HCT116 (cell line): Measurements from ENCODE around the gene AUP1.
A peak's percentile ranks its signal among the peaks of the same experiment; 100 is the strongest.

Source experiments
- EZH2 ChIP-seq: fragments of 200-600 bp; sonication (generic); IDR thresholded peaks from 2 replicates; pipeline ENCODE4 v1.6.1; 2017; ENCODE audit warnings: antibody characterized with exemption, mixed run types
- EZH2phosphoT487 ChIP-seq: fragments of 200-600 bp; IDR thresholded peaks from 2 replicates; pipeline ENCODE4 v1.6.1; 2018; ENCODE audit warnings: antibody characterized with exemption, borderline replicate concordance
- JUND ChIP-seq: IDR thresholded peaks from 2 replicates; pipeline ENCODE4 v1.6.1; 2012
- MAX ChIP-seq: IDR thresholded peaks from 2 replicates; pipeline ENCODE4 v1.6.1; 2012
- POLR2A ChIP-seq: IDR thresholded peaks from 2 replicates; pipeline ENCODE4 v1.7.0; 2011; ENCODE audit warnings: borderline replicate concordance; ENCODE audit not compliant: insufficient read depth, insufficient read length; ENCODE audit errors: extremely low read depth
- POLR2AphosphoS5 ChIP-seq: IDR thresholded peaks from 2 replicates; pipeline ENCODE4 v1.6.1; 2011; ENCODE audit warnings: mild to moderate bottlenecking, low read depth, low read length, moderate library complexity
- RAD21 ChIP-seq: IDR thresholded peaks from 2 replicates; pipeline ENCODE4 v1.6.1; 2012; ENCODE audit warnings: low read depth, mild to moderate bottlenecking
- SIN3A ChIP-seq: IDR thresholded peaks from 2 replicates; pipeline ENCODE4 v1.6.1; 2012; ENCODE audit warnings: low read depth
- YY1 ChIP-seq: IDR thresholded peaks from 2 replicates; pipeline ENCODE4 v1.6.1; 2011; ENCODE audit warnings: low read length, low read depth, moderate library complexity, mild to moderate bottlenecking; ENCODE audit not compliant: insufficient replicate concordance; ENCODE audit errors: extremely low read depth
- TF ChIP-seq, protein P1 (sequence below), 3 experiments: fragments of 200-600 bp in 1 of 3; sonication (generic) in 1 of 3; IDR thresholded peaks in 2 of 3; conservative IDR thresholded peaks in 1 of 3; 2 replicates each; pipeline ENCODE4 v1.5.1; 2012 to 2017; ENCODE audit warnings: low read depth in 2 of 3, low read length in 2 of 3, antibody characterized with exemption in 1 of 3, borderline replicate concordance in 1 of 3, control low read depth in 1 of 3, mild to moderate bottlenecking in 1 of 3, mixed read lengths in 1 of 3, mixed run types in 1 of 3, moderate library complexity in 1 of 3; ENCODE audit not compliant: insufficient read depth in 1 of 3
- TF ChIP-seq, protein P2 (sequence below): IDR thresholded peaks from 2 replicates; pipeline ENCODE4 v1.6.1; 2012; ENCODE audit warnings: low read depth

DNA sequence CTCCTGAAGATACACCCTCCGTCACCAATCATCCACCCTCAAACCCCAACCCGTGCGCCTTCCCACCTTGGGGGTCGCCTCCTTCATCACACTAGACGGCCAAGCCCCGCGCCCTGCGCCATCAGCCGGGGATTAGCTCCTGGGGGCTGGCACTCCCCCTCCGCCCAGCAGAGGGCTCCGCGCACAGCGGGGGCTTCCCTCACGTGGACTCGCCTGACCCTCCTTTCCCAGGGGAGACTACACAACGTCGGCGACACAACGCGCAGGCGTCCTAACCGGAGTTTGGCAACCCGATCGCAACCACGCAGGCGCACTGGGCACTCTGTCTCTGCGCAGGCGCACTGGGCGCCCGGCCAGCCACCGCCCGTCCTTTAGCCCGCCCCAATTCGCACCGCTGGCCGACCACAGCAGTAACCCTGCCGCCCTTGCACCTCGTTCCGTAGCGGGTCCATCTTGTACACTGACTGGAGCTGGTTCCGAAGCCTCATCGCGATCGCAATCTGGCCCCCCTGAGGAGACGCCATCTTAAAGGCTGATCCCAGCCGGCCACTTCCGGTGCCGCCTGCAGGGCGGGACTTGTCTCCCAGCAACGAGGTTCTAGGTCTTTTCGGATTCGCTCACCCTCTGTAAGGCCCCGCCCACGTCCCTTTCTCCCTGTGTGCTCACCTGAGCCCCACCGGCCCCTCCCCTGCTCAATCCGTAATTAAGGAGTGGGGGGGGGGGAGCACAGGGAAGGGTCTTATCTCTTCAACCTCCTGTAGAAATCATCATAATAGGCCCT lies 22.2 kb downstream of the AUP1 start, which contains the start of gene PCGF1:
- TF ChIP-seq POLR2A (peak; percentile 46), JUND (no peak), POLR2AphosphoS5 (peak; percentile 57), MAX (no peak), YY1 (peak; percentile 94), SIN3A (no peak), RAD21 (no peak), EZH2 (no peak), EZH2phosphoT487 (no peak)
- TF ChIP-seq, protein P1, sequence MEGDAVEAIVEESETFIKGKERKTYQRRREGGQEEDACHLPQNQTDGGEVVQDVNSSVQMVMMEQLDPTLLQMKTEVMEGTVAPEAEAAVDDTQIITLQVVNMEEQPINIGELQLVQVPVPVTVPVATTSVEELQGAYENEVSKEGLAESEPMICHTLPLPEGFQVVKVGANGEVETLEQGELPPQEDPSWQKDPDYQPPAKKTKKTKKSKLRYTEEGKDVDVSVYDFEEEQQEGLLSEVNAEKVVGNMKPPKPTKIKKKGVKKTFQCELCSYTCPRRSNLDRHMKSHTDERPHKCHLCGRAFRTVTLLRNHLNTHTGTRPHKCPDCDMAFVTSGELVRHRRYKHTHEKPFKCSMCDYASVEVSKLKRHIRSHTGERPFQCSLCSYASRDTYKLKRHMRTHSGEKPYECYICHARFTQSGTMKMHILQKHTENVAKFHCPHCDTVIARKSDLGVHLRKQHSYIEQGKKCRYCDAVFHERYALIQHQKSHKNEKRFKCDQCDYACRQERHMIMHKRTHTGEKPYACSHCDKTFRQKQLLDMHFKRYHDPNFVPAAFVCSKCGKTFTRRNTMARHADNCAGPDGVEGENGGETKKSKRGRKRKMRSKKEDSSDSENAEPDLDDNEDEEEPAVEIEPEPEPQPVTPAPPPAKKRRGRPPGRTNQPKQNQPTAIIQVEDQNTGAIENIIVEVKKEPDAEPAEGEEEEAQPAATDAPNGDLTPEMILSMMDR (IDR thresholded peaks at IDR 0.05 in 2 of 3, conservative IDR thresholded peaks at IDR 0.05 in 1 of 3; ENCODE audit: borderline replicate concordance in 1 of 3, insufficient read depth in 1 of 3, low read depth in 2 of 3, low read length in 2 of 3), result peak in 2 of 3 experiments; percentile 25 to 32; a peak in 1 of 6 replicates
- TF ChIP-seq, protein P2, sequence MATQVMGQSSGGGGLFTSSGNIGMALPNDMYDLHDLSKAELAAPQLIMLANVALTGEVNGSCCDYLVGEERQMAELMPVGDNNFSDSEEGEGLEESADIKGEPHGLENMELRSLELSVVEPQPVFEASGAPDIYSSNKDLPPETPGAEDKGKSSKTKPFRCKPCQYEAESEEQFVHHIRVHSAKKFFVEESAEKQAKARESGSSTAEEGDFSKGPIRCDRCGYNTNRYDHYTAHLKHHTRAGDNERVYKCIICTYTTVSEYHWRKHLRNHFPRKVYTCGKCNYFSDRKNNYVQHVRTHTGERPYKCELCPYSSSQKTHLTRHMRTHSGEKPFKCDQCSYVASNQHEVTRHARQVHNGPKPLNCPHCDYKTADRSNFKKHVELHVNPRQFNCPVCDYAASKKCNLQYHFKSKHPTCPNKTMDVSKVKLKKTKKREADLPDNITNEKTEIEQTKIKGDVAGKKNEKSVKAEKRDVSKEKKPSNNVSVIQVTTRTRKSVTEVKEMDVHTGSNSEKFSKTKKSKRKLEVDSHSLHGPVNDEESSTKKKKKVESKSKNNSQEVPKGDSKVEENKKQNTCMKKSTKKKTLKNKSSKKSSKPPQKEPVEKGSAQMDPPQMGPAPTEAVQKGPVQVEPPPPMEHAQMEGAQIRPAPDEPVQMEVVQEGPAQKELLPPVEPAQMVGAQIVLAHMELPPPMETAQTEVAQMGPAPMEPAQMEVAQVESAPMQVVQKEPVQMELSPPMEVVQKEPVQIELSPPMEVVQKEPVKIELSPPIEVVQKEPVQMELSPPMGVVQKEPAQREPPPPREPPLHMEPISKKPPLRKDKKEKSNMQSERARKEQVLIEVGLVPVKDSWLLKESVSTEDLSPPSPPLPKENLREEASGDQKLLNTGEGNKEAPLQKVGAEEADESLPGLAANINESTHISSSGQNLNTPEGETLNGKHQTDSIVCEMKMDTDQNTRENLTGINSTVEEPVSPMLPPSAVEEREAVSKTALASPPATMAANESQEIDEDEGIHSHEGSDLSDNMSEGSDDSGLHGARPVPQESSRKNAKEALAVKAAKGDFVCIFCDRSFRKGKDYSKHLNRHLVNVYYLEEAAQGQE, result no peak
